ENCODE results near the gene FGD5. TPM values are rescaled to one million over a fixed set of nuclear protein-coding genes. Genes with fewer than 3 reads are reported as not detected.

The FGD5 gene
- total RNA-seq, 1 experiment from 2014 or later, result not detected

DNA sequence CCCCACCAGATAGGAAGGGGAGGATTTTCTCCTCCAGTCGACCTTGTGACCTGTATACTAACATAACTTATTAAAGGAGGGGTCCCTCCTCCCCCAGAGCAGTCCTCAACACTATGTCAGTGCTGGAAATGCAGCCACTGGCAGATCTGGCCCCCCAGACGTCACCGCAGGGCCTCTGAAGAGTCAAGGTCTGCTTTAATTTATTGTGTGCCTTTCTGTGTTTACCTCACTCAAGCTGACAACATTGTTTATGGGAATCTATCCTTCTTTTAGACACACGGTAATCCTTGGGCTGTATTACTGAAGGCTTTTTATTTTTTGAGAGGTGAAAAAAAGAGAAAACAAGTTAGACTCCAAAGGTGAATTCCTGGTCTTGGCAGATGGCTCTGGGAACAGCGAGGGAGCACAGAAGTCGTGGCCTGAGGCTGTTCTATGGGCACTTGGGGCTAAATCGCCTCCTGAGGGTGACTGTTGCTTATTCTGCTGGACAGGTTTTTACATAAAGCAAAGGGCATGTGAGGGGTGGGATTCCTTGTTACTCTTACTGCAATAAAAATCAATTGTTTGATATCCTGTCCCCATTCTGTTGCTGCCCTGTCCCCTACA, 115.2 kb downstream of the FGD5 start:
- in situ Hi-C loops (cut with HindIII; ENCODE audit: low pct_unique_long_range_greater_than_20kb, low sequenced_read_pairs), result no loop called here
- DNase-seq (ENCODE audit: low read depth), result no peak

DNA sequence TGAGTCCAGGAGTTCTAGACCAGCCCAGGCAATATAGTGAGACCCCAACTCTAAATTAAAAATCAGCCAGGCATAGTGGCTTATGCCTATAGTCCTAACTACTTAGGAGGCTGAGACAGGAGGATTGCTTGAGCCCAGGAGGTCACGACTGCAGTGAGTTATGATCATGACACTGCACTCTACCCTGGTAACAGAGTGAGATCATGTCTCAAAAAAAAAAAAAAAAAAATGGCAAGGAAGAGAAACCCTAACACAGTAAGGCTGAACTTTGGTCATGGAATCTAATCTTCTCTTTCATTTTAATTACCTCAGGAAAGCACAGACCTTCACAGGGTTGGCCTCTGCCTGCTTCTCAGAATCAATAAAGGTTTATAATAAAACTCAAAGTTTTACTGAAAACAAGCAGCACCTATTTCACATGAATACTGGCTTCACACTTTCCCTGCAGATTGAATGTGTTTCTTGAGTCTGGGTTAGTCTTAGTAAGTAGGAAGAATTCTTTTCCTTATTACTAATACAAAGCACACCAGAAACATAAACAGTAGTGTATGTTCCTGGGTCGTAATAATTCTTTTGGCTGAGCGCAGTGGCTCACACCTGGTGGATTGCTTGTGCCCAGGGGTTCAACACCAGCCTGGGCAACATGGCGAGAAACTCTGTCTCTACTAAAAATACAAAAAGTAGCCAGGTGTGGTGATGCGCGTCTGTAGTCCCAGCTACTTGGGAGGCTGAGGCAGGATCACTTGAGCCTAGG, 117.0 kb downstream of the FGD5 start:
- in situ Hi-C loops (cut with HindIII; ENCODE audit: low pct_unique_long_range_greater_than_20kb, low sequenced_read_pairs), result no loop called here
- peak; percentile 11 for DNase-seq (ENCODE audit: low read depth)

DNA sequence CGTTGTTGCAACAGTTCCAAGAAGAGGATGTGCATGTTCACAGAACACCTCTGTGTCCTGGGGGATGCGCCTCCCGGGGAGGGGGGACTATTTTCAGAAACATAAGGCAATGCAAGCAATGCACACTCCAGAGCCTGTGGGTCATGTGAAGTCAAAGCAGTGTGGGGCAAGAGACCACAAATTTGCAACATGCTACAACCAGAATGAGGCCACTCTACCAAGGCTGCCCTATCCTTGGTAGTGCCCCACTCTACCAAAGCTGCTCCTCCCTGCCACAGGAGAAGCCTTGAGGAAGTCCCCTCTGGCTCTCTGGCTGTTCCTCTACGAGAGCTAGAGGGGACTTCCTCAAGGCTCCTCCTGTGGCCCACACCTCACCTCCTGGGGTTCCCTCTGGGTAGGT, 120.2 kb downstream of the FGD5 start:
- in situ Hi-C loops (cut with HindIII; ENCODE audit: low pct_unique_long_range_greater_than_20kb, low sequenced_read_pairs), result no loop called here
- no peak for DNase-seq (ENCODE audit: low read depth)

DNA sequence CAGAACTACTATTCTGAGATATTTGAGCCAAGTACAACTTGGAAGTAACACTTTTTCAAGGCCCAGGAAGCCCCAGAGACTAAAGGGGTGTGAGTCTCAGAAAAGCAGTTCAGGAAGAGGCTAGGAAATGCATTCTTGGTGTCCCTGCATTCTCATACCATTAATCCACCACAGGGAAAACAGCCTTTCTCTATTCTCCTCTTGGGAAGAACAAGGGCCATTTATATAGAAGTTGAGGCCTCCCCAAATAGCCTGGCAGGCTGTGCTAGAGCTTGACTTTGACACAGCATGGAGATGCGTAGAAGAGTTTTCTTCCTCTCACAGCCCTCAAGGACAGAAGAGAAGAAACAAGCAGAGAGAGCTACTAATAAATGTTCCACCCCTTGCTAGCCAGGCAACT, 123.1 kb downstream of the FGD5 start:
- in situ Hi-C loops (cut with HindIII; ENCODE audit: low pct_unique_long_range_greater_than_20kb, low sequenced_read_pairs), result no loop called here

DNA sequence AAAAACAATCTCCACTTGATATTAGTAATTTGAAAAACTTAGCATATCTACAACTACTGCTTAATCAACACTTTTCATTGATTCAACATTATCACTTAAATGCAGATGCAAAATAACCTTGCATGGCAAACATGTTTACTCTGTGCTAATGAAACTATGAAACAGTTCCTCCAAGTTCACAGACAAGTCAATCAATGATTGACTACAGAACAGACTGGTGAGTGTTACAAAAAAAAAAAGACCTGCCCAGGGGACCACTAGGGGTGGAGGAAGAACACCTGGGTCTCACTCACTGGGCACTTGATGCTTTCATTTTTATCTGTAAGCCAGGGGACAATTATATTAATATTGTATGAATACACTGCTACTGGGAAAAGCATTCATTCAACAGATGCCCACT, 124.3 kb downstream of the FGD5 start:
- DNase-seq (ENCODE audit: low read depth), result peak; percentile 51
- in situ Hi-C loops (cut with HindIII; ENCODE audit: low pct_unique_long_range_greater_than_20kb, low sequenced_read_pairs), result no loop called here

More for the DNA sequence above, 123.1 kb downstream of the FGD5 start:
- no peak for DNase-seq (ENCODE audit: low read depth)

DNA sequence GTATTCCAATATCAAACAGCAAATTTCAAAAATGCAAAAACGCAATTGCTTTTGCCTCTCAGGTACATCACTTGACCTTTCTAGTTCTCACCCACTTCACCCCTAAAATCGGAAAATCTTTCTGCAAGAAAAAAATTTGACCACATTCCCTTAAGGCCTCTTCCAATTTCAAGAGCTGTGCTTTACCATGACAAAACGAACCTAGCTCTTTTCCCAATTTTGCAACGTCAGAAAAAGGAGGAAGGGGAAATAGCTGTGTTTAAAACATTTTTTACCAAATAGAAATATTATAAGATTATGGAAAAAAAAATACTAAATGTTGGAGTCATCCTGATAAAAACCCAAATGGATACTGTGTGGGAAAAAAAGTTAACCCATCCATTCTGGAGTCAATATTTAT, 127.5 kb downstream of the FGD5 start:
- in situ Hi-C loops (cut with HindIII; ENCODE audit: low pct_unique_long_range_greater_than_20kb, low sequenced_read_pairs), result no loop called here
- no peak for DNase-seq (ENCODE audit: low read depth)

DNA sequence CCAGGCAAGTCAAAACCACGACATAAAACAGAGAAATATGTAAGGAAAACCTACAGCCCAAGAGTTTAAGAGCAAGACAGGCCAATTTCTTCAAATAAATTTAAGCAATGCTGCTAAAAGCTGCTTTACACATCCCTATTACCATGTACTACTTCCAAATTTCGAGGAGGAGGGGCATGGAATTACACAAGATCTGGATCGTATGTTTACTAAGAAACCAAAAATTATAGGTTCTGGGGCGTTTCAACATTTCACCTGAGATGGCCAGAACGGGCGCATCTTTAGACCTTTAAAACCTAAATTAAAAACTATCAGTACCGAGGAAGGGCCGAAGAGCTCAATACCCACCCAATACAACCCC, 128.0 kb downstream of the FGD5 start:
- DNase-seq (ENCODE audit: low read depth), result no peak
- in situ Hi-C loops (cut with HindIII; ENCODE audit: low pct_unique_long_range_greater_than_20kb, low sequenced_read_pairs), result no loop called here

DNA sequence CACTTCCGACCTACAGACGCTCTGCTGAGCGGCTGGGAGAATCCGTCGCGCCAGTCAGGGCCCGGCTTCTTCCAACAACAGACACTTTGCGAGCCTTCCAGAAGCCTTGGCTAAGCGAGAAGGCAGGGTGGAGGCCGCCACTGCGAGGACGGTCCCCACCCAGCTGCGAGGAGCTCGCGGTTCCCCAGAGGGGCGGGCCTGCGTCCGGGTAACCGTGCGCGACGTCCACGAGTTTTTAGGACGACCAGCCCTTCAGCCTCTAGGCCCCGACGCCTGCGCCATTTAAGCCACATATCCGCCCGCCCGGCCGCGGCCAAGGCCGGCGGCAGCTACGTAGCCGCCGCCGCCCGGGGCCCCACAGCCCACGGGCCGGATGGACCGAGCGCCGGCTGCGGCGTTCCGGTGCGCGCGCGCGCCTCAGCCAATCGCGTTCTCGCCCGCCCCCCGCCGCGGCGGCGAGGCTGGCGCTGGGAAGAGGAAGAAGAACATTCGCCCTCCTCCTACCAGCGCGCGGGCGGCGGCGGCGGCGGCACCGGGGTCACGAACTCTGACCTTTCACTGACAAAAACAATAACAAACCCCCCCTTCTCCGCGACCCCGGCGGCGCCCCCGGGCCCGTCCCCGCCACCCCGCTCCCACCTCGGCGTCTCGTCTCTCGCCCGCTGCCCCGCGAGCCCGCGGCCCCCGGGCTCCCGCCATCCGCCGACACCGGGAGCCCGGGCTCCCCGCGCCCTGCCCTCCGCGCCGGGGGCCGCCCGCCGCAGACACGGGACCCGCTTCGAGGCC, 128.5 kb downstream of the FGD5 start, which contains the start of gene NR2C2:
NR2C2 (plus strand) TSS at position 484 of the 786 bp plus-strand sequence. CDS start 56,332 bp downstream, outside the sequence.
- DNase-seq (ENCODE audit: low read depth), result peak; percentile 81
- in situ Hi-C loops (cut with HindIII; ENCODE audit: low pct_unique_long_range_greater_than_20kb, low sequenced_read_pairs), result no loop called here

DNA sequence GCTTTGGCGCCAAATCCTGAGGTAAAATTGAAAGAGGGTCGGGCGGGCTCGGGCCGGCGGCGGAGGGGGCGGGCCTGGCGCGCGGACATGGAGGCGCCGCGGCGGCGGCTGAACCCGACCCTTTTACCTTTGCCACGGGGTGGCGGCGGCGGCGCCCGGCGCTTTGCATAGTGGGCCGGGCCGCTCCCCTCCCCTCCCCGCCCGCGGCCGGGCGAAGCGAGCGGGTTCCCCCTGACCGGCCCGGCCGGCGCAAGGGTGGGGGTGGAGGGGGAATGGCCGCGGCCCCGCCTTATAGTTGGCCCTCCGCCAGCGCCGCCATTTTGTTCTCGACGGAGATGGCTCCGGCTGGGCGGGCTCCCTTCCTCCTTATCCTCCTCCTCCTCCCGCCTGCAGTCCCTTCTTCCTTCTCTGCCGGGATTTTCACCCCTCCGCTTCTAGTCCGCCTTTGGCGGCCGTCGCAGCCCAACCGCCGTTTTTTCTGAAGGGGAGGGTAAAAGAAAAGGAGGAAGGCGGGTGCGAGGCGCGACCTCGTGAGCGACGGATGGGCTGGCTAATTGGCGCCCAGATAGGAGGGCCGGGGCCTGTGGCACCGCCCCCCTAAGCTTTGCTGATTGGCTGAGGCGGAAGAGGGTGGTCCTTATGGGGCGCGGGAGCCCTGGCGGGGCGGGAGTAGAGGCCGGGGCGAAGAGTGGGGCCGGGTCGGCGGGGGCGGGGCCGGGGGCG, 129.3 kb downstream of the FGD5 start:
- peak; percentile 97 for DNase-seq (ENCODE audit: low read depth)

DNA sequence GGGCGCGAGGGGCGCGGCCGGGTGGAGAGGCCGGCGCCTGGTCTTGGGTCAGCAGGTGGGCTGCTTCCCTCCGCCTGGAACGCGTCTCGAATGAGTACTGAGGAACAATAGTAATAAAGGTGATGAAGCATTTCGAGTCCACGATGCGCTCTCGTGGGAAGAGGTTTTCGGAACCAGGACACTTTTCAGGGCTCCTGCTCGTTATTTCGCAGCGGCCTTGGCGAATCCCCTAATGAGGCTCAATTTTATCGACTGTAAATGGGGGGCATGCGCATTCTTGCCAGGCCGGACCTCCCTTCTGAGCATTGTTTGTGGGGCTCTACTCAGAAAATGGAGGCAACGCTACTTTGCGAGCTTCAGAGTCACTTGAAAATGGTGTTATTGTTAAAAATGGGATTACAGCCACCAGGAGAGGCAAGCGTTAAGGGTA, 129.9 kb downstream of the FGD5 start:
- DNase-seq (ENCODE audit: low read depth), result peak; percentile 53
- in situ Hi-C loops (cut with HindIII; ENCODE audit: low pct_unique_long_range_greater_than_20kb, low sequenced_read_pairs), result no loop called here

More for the DNA sequence above, 129.3 kb downstream of the FGD5 start:
- in situ Hi-C loops (cut with HindIII; ENCODE audit: low pct_unique_long_range_greater_than_20kb, low sequenced_read_pairs), result no loop called here

DNA sequence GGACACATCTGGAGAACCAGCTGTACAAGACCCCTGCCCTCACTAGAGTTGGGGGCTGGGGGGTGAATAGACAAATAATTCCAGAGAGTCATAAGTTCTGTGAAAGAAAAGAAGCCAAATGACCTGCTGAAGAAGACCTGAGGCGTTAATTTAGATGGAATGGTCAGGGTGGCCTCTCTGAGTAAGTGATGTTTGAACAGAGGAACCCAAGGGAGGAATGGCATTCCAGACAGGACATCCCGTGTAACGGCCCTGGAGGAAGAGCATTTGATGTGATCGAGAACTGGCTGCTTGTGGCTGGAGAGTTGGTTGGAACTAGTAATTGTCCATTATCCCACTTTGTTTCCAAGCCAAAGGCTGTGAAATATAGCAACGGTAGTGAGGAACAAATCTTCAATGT, 130.4 kb downstream of the FGD5 start:
- DNase-seq (ENCODE audit: low read depth), result no peak
- in situ Hi-C loops (cut with HindIII; ENCODE audit: low pct_unique_long_range_greater_than_20kb, low sequenced_read_pairs), result no loop called here

DNA sequence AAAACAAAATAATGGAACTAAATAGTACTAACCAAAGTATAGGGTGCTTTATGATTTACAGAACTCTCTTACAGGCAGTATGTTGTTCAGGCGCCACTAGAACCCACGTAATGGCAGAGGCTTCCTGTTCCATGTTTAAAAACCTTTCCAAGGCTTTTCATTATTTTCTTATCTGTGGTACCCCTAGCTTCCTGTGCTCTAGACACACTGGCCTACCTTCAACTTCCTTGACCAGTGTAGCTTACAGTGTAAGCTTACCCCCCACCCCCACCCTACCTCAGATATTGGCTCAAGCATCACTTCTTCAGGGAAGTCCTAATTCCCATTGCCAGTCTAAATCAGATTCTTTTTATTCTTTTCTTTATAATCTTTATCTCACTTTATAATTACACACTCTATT, 131.5 kb downstream of the FGD5 start:
- no peak for DNase-seq (ENCODE audit: low read depth)
- in situ Hi-C loops (cut with HindIII; ENCODE audit: low pct_unique_long_range_greater_than_20kb, low sequenced_read_pairs), result no loop called here

DNA sequence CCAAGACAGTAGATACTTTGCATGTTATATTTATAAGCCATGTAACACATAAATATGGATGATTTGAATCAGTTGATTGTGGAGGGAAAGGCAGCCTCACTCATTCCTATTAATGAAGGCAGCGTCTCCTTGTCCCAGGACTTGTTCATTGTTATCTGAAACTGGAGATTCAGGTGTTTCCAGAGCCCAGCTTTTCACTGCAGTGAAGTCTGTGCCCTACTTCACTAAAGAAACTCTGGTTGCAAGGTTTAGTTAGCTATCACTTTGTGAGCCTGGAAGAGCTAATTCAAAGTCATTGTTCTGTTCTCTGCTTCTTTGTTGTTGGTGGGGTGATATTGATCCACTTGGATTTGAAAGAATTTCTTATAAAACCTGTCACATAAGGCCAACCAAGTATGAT, 138.4 kb downstream of the FGD5 start:
- in situ Hi-C loops (cut with HindIII; ENCODE audit: low pct_unique_long_range_greater_than_20kb, low sequenced_read_pairs), result no loop called here
- DNase-seq (ENCODE audit: low read depth), result no peak

DNA sequence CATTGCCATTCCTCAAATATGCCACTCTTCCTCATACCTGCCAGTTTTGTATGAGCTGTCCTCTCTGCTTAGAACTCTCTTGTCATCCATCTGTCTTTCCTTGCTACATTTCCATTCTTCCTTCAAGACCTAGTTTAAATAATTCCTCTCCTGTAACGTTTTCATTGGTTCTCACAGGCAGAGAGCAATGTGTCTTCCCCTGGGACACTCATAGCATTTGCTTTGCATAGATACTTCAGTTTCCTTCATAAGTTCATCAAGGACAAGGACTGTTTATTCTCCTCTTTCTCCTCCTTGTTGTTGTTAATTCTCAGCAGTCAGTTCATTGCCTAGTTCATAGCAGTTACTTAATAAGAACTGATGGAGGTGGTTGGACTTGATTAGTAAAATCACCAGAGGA, 139.2 kb downstream of the FGD5 start:
- in situ Hi-C loops (cut with HindIII; ENCODE audit: low pct_unique_long_range_greater_than_20kb, low sequenced_read_pairs), result no loop called here
- DNase-seq (ENCODE audit: low read depth), result no peak

DNA sequence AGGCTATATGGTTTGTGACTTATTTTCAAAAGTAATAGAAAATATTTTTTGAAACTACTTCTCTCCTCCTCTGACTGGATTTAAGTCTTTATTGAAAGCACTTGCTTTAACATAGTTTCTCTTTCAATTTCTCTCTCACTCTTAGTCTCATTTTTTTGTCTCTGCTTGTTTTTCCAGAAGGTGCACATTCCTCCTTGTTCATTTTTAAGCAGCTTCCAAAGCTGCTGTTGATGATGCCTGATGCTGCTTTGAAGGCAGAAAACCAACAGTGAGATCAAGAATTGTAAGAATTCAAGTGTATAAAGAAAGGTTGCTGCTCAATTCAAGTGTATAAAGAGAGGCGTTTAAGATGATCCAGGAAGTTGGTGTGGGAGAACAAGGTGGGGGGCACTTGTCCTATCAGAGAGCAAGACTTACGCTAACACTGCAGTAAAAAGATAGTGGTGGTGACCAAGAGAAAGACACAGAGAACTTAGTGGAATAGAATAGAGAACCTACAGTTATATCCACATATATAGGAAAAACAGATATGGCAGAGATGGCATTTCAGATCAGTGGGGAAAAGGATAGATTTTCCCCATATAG, 140.7 kb downstream of the FGD5 start:
- no peak for DNase-seq (ENCODE audit: low read depth)
- in situ Hi-C loops (cut with HindIII; ENCODE audit: low pct_unique_long_range_greater_than_20kb, low sequenced_read_pairs), result no loop called here

DNA sequence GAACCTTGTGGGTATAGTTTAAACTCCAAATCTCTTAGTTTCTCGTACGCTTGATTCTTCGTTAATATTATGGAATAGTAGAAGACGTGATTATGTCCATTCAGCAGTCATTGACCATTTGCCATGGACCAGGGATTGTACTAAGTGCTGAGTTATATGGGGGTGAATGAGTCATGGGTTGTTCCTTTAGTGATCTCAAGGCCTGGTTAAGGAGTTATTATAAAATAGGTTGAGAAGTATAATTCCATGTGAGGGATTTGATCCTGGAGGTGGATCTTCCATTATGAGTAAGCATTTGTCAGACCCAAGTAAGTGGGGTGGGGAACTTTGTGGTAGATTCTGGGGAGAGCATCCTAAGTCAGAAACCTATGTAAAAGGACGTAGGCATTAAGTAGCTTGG, 144.0 kb downstream of the FGD5 start:
- no peak for DNase-seq (ENCODE audit: low read depth)
- in situ Hi-C loops (cut with HindIII; ENCODE audit: low pct_unique_long_range_greater_than_20kb, low sequenced_read_pairs), result no loop called here

DNA sequence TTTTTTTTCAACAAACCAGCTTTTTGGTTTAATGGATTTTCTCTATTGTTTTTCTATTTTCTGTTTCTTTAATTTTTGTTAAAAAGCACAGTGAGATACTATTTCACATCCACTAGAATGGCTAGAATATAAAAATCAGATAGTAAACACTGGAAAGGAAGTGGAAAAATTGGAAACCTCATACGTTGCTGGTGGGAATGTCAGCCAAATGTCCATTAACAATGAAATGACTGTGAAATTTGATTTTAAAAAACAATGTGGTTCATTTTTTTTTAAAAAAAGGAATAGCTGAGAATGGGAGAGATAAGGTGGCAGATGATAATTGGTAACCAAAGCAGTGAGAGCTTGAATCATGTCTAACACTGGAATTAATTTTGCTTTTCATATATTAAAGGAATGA, 148.5 kb downstream of the FGD5 start:
- in situ Hi-C loops (cut with HindIII; ENCODE audit: low pct_unique_long_range_greater_than_20kb, low sequenced_read_pairs), result no loop called here
- no peak for DNase-seq (ENCODE audit: low read depth)

DNA sequence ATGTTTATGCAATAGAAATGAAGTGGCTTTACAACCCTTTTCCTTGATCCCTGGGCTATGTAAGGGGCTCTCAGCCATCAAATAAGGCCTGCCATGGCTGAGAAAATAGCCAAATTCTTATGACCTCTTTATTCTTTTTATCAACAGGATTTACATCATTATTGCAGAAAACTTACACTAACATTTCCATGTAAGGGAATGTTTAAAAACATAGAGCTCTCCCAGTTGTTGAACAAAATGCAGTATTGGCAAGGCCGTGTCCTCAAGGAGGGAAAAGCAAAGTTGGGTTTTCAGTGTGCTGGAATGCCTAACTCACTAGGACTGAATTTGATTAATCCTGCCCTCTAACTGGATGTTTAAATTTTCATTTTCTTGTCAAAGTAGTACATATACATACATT, 150.9 kb downstream of the FGD5 start:
- in situ Hi-C loops (cut with HindIII; ENCODE audit: low pct_unique_long_range_greater_than_20kb, low sequenced_read_pairs), result no loop called here
- no peak for DNase-seq (ENCODE audit: low read depth)
